GM12878 (cell line): ENCODE measurements around the gene SIVA1. TPM values are rescaled to one million over a fixed set of nuclear protein-coding genes. Genes with fewer than 3 reads are reported as not detected.

Source experiments
- ATAC-seq: fragments of 200-7000 bp; cut with Tn5 transposase; 3 replicates; pipeline ENCODE4 v1.9.1; 2020; ENCODE audit warnings: mild to moderate bottlenecking, moderate library complexity
- BruUV-seq: library from RNA; stranded (reverse); fragments of 400-500 nt; replicated peaks from 2 replicates; lab custom pipeline; 2021; lab: Mats Ljungman, UMichigan
- CTCF ChIA-PET: fragments of 300-600 bp; sonication (Branson Sonifier 250); formaldehyde crosslinking; extraction: SDS; loops from one replicate; lab custom pipeline; 2021; ENCODE audit warnings: inconsistent platforms; lab: Yijun Ruan, JAX
- POLR2A ChIA-PET: fragments of 350-600 bp; formaldehyde crosslinking; extraction: SDS; loops from one replicate; lab custom pipeline; 2021; ENCODE audit warnings: inconsistent platforms; lab: Charles Lee
- RAD21 ChIA-PET: fragments of 300-600 bp; sonication (Branson Sonifier 250); formaldehyde crosslinking; loops from one replicate; lab custom pipeline; 2023; ENCODE audit warnings: antibody characterized with exemption; ENCODE audit not compliant: unreplicated experiment; lab: Charles Lee
- SMC1A ChIA-PET: fragments of 300-600 bp; sonication (Branson Sonifier 250); formaldehyde crosslinking; loops from one replicate; lab custom pipeline; 2023; ENCODE audit not compliant: unreplicated experiment, uncharacterized antibody; lab: Charles Lee
- DNase-seq: peaks from one replicate; pipeline ENCODE4 v3.0.0-alpha.2; 2011; ENCODE audit warnings: low read depth, low spot score
- FAIRE-seq: peaks from 3 replicates; lab custom pipeline; 2011; peaks lifted over from hg19 to GRCh38; lab: Jason Lieb, UNC
- H2AFZ ChIP-seq: 2 replicates; pipeline ENCODE4 v1.6.0; 2011; ENCODE audit warnings: low read depth, low read length, control low read depth; ENCODE audit not compliant: control insufficient read depth
- H3K27ac ChIP-seq: 2 replicates; pipeline ENCODE4 v1.5.1; 2011; ENCODE audit warnings: control low read depth; ENCODE audit not compliant: control insufficient read depth, insufficient read depth
- H3K27me3 ChIP-seq, 2 experiments: replicated peaks in 1 of 2; 2 replicates each; pipeline versions ENCODE4 v1.6.0 to v1.6.1; 2011; ENCODE audit warnings: low read length in 1 of 2; ENCODE audit not compliant: control insufficient read depth in 2 of 2, insufficient read depth in 2 of 2
- H3K36me3 ChIP-seq, 2 experiments: 2 replicates each; pipeline ENCODE4 v1.5.1; 2011; ENCODE audit warnings: low read length in 1 of 2; ENCODE audit not compliant: control insufficient read depth in 2 of 2, insufficient read depth in 2 of 2
- H3K4me1 ChIP-seq: 2 replicates; pipeline ENCODE4 v1.6.1; 2011; ENCODE audit warnings: mild to moderate bottlenecking, low read length, moderate library complexity, mixed read lengths; ENCODE audit not compliant: control insufficient read depth, insufficient read depth
- H3K4me2 ChIP-seq: 2 replicates; pipeline ENCODE4 v1.6.0; 2011; ENCODE audit warnings: control low read depth; ENCODE audit not compliant: control insufficient read depth, insufficient read depth
- H3K4me3 ChIP-seq: fragments of 200-600 bp; sonication (generic); 2 replicates; pipeline ENCODE4 v1.5.1; 2016
- H3K79me2 ChIP-seq: 2 replicates; pipeline ENCODE4 v1.6.0; 2011; ENCODE audit warnings: low read length; ENCODE audit not compliant: control insufficient read depth, insufficient read depth
- H3K9ac ChIP-seq: 2 replicates; pipeline ENCODE4 v1.8.0; 2011; ENCODE audit warnings: low read length, control low read depth, mixed read lengths; ENCODE audit not compliant: control insufficient read depth, insufficient read depth
- H3K9me3 ChIP-seq: replicated peaks from 3 replicates; pipeline ENCODE4 v1.5.1; 2011; ENCODE audit warnings: mild to moderate bottlenecking, low read length; ENCODE audit not compliant: control insufficient read depth, insufficient read depth
- H4K20me1 ChIP-seq: 2 replicates; pipeline ENCODE4 v1.6.0; 2011; ENCODE audit not compliant: control insufficient read depth, insufficient read depth
- CEBPB ChIP-seq, 2 experiments: fragments of 150-350 bp in 1 of 2; IDR thresholded peaks; 2 replicates each; pipeline ENCODE4 v1.6.1; 2012 to 2014; ENCODE audit warnings: low read depth in 2 of 2, low read length in 2 of 2, borderline replicate concordance in 1 of 2, inconsistent platforms in 1 of 2
- KLF5 ChIP-seq: fragments of 450-650 bp; IDR thresholded peaks from 2 replicates; pipeline ENCODE4 v1.6.1; 2014; ENCODE audit warnings: mild to moderate bottlenecking; ENCODE audit not compliant: partially characterized antibody
- NR2C2 ChIP-seq: IDR thresholded peaks from 2 replicates; pipeline ENCODE4 v1.6.1; 2011; ENCODE audit warnings: borderline replicate concordance, low read depth; ENCODE audit not compliant: control insufficient read depth, insufficient read length
- POLR2AphosphoS2 ChIP-seq: IDR thresholded peaks from 2 replicates; pipeline ENCODE4 v1.6.1; 2011; ENCODE audit warnings: low read depth, mild to moderate bottlenecking, low read length, improper control_type of control experiment, moderate library complexity
- SIX5 ChIP-seq: IDR thresholded peaks from 2 replicates; pipeline ENCODE4 v1.6.1; 2011; ENCODE audit warnings: mild to moderate bottlenecking, low read depth, low read length, moderate library complexity; ENCODE audit not compliant: severe bottlenecking
- TBL1XR1 ChIP-seq: IDR thresholded peaks from 2 replicates; pipeline ENCODE4 v1.6.1; 2012; ENCODE audit warnings: low read depth, low read length, improper control_type of control experiment
- TCF12 ChIP-seq: IDR thresholded peaks from 2 replicates; pipeline ENCODE4 v1.6.1; 2011; ENCODE audit warnings: low read depth, mild to moderate bottlenecking, low read length
- WGBS: methylation state at CpG from one replicate; pipeline ENCODE4 v1.1.6; 2016; ENCODE audit warnings: low lambda C conversion rate; ENCODE audit not compliant: insufficient replicate concordance, insufficient coverage; ENCODE audit errors: missing lambda C conversion rate; 5-methylcytosine and 5-hydroxymethylcytosine counted together
- in situ Hi-C: fragments of 300-500 bp; cut with MboI; formaldehyde crosslinking; loops from 9 replicates; pipeline ENCODE4 v1.14.3; 2018; ENCODE audit warnings: mixed read lengths
- intact Hi-C: fragments of 100-400 bp; cut with micrococcal nuclease; formaldehyde crosslinking; loops from one replicate; pipeline ENCODE4 v1.14.2; 2022; ENCODE audit not compliant: unreplicated experiment
- polyA plus RNA-seq, 11 experiments: library from polyadenylated mRNA; depleted of rRNA in 4 of 11; unstranded in 6 of 11; stranded (reverse) in 5 of 11; fragments of >200 nt; fragmentation: Nextera tagmentation in 4 of 11; fragmentation: Illumina TruSeq in 1 of 11; extraction: Ambion mirVana in 4 of 11; extraction: Trizol in 1 of 11; gene quantifications; 1 replicate in 1 of 11; 2 replicates in 10 of 11; pipeline versions ENCODE4 v1.2.1 to v1.2.3, GENCODE V29; 2011 to 2016; ENCODE audit warnings: inconsistent platforms in 2 of 11, missing spikeins in 2 of 11, low read depth in 1 of 11
- total RNA-seq, 4 experiments: library from RNA; depleted of rRNA in 3 of 4; stranded (reverse); fragments of >200 nt in 3 of 4; fragmentation: Illumina TruSeq in 1 of 4; extraction: Trizol in 1 of 4; gene quantifications; 2 replicates each; pipeline versions ENCODE4 v1.2.1 to v1.2.3, GENCODE V29; 2013 to 2021
- TF ChIP-seq, protein P1 (sequence below): IDR thresholded peaks from 2 replicates; pipeline ENCODE4 v1.6.1; 2012; ENCODE audit warnings: low read depth, low read length, improper control_type of control experiment

The SIVA1 gene
- total and polyA plus RNA-seq, 10 of the 15 experiments (the other 5 are each of a cell fraction or from before 2014, with no cell fraction given): 4.6 to 282 (median 106) TPM

DNA sequence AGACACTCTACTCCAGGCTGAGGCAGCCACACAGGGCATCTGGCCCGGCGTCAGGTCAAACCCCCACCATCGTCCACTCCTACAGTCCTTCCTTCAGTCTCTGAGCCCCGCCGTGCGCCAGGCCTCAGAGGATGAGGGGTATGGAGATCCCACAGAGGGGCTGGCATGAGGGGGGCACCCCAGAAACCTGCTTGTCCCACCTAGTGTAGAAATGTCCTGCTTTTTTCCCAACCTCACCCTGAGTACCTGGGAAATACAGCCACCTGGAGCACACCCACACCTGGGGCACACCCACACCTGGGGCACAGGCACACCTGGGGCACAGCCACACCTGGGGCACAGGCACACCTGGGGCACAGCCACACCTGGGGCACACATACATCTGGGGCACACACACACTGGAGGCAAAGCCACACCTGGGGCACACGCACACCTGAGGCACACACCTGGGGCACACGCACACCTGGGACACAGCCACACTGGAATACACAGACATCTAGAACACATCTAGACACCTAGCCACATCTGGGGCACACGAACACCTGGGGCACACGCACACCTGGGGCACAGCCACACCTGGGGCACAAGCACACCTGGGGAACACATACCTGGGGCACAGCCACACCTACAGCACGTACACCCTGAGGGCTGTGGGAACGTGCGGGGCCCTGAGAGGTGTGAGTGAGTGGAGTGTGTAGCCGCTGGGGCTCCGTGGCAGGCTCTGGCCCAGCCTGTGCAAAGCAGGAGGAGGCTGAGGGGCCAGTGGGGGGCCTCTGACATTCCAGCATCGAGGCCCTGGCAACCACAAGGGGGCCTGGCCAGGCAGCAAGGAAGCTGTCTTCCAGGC is 24.2 kb downstream of the SIVA1 start (continued):
- no peak for TF ChIP-seq TCF12
- no peak for TF ChIP-seq KLF5

DNA sequence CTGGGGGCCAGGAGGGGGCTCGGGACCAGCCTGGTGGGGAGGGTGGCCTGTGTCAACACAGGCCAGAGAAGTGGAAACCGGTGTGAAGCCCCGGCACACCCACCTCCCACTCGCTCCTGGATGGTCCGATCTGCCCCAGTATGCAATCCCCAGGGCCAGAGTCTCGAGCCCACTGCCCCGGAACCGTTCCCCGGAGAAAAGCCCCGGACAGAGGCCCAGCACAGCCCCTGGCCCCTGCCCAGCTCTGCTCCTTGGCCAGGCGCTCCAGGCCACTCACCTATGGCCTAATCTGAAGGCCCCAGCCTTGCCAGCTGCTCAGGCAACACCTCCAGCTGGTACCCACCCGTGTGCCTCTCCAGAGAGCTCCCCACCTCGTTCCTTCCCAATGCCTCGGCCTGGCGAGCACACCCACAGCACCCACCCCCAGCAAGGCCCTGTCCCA is 24.9 kb downstream of the SIVA1 start:
- Histone ChIP-seq H3K4me1 (no peaks in the 10 kb centered on the region), H3K27ac (no peak overlapping the region), H3K4me3 (no peak overlapping the region), H4K20me1 (no peaks in the 10 kb centered on the region), H3K9ac (no peak overlapping the region), H3K9me3 (no peaks in the 10 kb centered on the region), H3K79me2 (no peaks in the 10 kb centered on the region), H3K27me3 (no peaks in the 10 kb centered on the region), H2AFZ (no peak overlapping the region), H3K4me2 (no peak overlapping the region), H3K36me3 (peaks cover 0 to 15% of the 10 kb centered on the region in 2 experiments; a peak in 2 of 4 replicates)
- no TSS peak for BruUV-seq
- ChIA-PET RAD21 (no interaction called here), SMC1A (no interaction called here), POLR2A (no interaction called here), CTCF (no interaction called here)
- in situ Hi-C loops (no loop called here), intact Hi-C loops (no loop called here)
- no peak for FAIRE-seq
- no peak for ATAC-seq
- TF ChIP-seq CEBPB (IDR thresholded peaks at IDR 0.05; ENCODE audit: borderline replicate concordance in 1 of 2, low read depth in 2 of 2, low read length in 2 of 2) (no peak), TBL1XR1 (no peak), NR2C2 (no peak), TCF12 (no peak), SIX5 (no peak), POLR2AphosphoS2 (no peak)
- TF ChIP-seq, protein P1, sequence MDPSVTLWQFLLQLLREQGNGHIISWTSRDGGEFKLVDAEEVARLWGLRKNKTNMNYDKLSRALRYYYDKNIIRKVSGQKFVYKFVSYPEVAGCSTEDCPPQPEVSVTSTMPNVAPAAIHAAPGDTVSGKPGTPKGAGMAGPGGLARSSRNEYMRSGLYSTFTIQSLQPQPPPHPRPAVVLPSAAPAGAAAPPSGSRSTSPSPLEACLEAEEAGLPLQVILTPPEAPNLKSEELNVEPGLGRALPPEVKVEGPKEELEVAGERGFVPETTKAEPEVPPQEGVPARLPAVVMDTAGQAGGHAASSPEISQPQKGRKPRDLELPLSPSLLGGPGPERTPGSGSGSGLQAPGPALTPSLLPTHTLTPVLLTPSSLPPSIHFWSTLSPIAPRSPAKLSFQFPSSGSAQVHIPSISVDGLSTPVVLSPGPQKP: no peak
- 92% methylated on average over 15 of the region's 15 CpGs for WGBS
- no peak for DNase-seq
